NCI-H2029 (cell line): Measurements from ENCODE around the gene RBSN.

Source experiments
- DNase-seq: peaks from one replicate; lab custom pipeline; 2025; lab: John Stamatoyannopoulos, UW

Gene RBSN

GRCh38 chr3:15056676-15057404 is 42.1 kb downstream of the RBSN start:
- no peak for DNase-seq

GRCh38 chr3:15055019-15055557 is 43.9 kb downstream of the RBSN start:
- DNase-seq: no peak

GRCh38 chr3:15053541-15053940 is 45.4 kb downstream of the RBSN start:
- DNase-seq: no peak

GRCh38 chr3:15052335-15053242 is 46.4 kb downstream of the RBSN start:
- DNase-seq: no peak

GRCh38 chr3:15051531-15051930 is 47.4 kb downstream of the RBSN start:
- peak; percentile 17 for DNase-seq

GRCh38 chr3:15050405-15051092 is 48.4 kb downstream of the RBSN start:
- DNase-seq: no peak

GRCh38 chr3:15049584-15049983 is 49.4 kb downstream of the RBSN start:
- DNase-seq: no peak

- no peak for DNase-seq
Observed at GRCh38 chr3:15045667-15046066, 53.3 kb downstream of the RBSN start.

GRCh38 chr3:15044326-15044725 is 54.6 kb downstream of the RBSN start:
- no peak for DNase-seq

GRCh38 chr3:15043408-15044171 is 55.4 kb downstream of the RBSN start:
- no peak for DNase-seq

- DNase-seq: no peak
Observed at GRCh38 chr3:15042936-15043335, 56.0 kb downstream of the RBSN start.

GRCh38 chr3:15041950-15042349 is 57.0 kb downstream of the RBSN start:
- peak; percentile 34 for DNase-seq

- no peak for DNase-seq
Observed at GRCh38 chr3:15040844-15041243, 58.1 kb downstream of the RBSN start.

GRCh38 chr3:15038306-15038705 is 60.6 kb downstream of the RBSN start:
- DNase-seq: no peak

GRCh38 chr3:15033103-15033502 is 65.8 kb downstream of the RBSN start:
- no peak for DNase-seq

GRCh38 chr3:15032650-15033049 is 66.3 kb downstream of the RBSN start:
- DNase-seq: peak; percentile 49

- DNase-seq: no peak
Observed at GRCh38 chr3:15029625-15030024, 69.3 kb downstream of the RBSN start.

- DNase-seq: no peak
Observed at GRCh38 chr3:15023719-15024118, 75.2 kb downstream of the RBSN start.

GRCh38 chr3:15023249-15023648 is 75.7 kb downstream of the RBSN start:
- DNase-seq: no peak
